SJSA1 (cell line): ENCODE measurements around the gene TSPYL4. TPM values are rescaled to one million over a fixed set of nuclear protein-coding genes. Genes with fewer than 3 reads are reported as not detected.

Experiments used
- DNase-seq, 2 experiments: peaks; one replicate each; pipeline ENCODE4 v3.0.0-alpha.2; 2015 to 2020; ENCODE audit warnings: low spot score in 2 of 2, low read depth in 1 of 2
- H3K27ac ChIP-seq: fragments of 250-450 bp; sonication (Bioruptor Pico); 2 replicates; pipeline ENCODE4 v1.5.1; 2020; ENCODE audit warnings: mild to moderate bottlenecking, moderate library complexity
- H3K27me3 ChIP-seq: fragments of 250-450 bp; sonication (Bioruptor Pico); replicated peaks from 2 replicates; pipeline ENCODE4 v1.5.1; 2020; ENCODE audit warnings: mild to moderate bottlenecking, moderate library complexity
- H3K36me3 ChIP-seq: fragments of 250-450 bp; sonication (Bioruptor Pico); 2 replicates; pipeline ENCODE4 v1.5.1; 2020; ENCODE audit warnings: mild to moderate bottlenecking
- H3K4me1 ChIP-seq: fragments of 250-450 bp; sonication (Bioruptor Pico); replicated peaks from 2 replicates; pipeline ENCODE4 v1.6.1; 2021; ENCODE audit warnings: mild to moderate bottlenecking
- H3K4me3 ChIP-seq: fragments of 250-450 bp; sonication (Bioruptor Pico); 2 replicates; pipeline ENCODE4 v1.5.1; 2020; ENCODE audit warnings: mild to moderate bottlenecking
- H3K9me3 ChIP-seq: fragments of 250-450 bp; sonication (Bioruptor Pico); replicated peaks from 2 replicates; pipeline ENCODE4 v1.5.1; 2020; ENCODE audit warnings: mild to moderate bottlenecking
- total RNA-seq: library from RNA; depleted of rRNA; stranded (reverse); fragments of >200 nt; shearing (Covaris generic); gene quantifications from 2 replicates; pipeline ENCODE4 v1.2.3, GENCODE V29; 2014

Gene TSPYL4
- total RNA-seq, 1 experiment from 2014 or later, result 23.1 TPM

DNA sequence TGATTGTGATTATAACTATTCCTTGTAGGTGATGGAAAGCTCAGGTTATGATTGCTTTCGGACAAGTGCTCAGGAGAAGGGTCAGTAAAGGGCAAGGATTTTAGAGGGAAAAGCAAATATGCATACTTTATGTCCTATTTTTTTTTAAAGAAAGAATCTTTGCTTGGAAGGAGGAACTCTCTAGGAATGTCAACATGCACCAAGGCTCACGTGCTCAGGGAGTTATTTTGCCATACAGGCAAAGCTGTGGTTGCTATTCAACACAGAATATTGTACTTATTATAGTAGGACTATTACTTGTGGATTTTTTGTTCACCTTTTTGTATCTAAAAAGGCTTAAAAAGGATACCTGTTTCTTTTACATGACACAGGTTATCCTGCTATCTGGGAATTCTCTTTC, 28.8 kb upstream of the TSPYL4 start:
- no peaks in the 10 kb centered on the region for H3K9me3 ChIP-seq
- H3K4me1 ChIP-seq, result peaks cover 25% of the 10 kb centered on the region
- H3K27me3 ChIP-seq, result no peaks in the 10 kb centered on the region
- no peak for DNase-seq
- no peak overlapping the region for H3K27ac ChIP-seq
- H3K4me3 ChIP-seq, result no peak overlapping the region
- peaks cover 16% of the 10 kb centered on the region for H3K36me3 ChIP-seq

DNA sequence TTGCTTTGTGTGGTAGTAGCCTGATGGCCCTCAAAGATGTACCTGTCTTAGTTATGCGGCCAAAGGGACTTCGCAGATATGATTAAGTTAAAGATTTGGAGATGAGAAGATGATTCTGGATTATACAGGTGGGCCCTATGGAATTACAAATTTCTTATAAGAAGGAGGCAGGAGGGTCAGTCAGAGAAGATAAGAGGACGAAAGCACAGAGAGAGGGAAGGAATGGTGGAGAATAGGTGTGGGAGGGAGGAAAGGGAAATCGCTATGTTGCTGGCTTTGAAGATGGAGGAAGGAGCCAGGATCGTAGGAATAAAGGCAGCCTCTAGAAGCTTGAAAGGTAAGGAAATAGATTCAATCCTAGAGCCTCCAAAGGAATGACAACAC, 27.1 kb upstream of the TSPYL4 start:
- Histone ChIP-seq H3K4me1 (peaks cover 35% of the 10 kb centered on the region), H3K27me3 (no peaks in the 10 kb centered on the region), H3K9me3 (no peaks in the 10 kb centered on the region), H3K4me3 (no peak overlapping the region), H3K36me3 (peaks cover 26% of the 10 kb centered on the region), H3K27ac (no peak overlapping the region)
- DNase-seq, result no peak

DNA sequence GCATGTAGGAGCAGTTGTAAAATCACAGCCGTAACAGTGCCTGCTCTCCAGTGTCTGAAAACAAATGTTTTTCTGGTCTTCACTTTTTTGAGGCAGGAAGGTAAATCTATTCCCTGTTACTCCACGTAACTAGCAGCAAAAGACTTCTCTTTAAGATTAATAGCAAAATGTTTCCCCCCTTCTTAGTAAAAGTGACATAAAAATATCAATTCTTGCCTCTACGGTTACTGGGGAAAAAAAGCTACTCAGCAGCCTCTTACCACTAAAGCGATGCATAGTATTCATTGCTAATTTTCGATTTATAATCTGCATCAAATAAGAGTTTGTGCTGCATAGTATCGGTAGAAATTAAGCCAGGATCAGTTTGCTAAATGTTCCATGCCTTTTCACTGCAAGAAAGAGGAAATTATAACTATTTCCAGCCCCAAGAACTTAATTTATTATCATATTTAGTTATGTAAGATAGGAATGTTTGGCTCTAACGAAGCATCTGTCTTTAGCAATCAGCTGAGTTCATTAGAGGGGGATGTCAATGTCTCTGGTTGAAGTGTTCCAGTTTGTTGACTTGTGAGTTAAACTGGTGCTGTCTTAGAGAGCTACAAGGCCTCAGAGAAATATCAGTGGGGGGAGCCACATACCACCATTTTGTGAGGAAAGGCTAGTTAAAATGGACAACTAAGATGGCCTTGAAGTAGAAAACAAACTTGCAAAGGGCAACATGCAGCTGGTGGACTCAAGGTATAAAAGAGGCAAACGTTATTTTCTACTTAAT, 26.5 kb upstream of the TSPYL4 start:
- peak overlapping the region; percentile 92 for H3K4me3 ChIP-seq
- H3K27me3 ChIP-seq, result no peaks in the 10 kb centered on the region
- peak in 1 of 2 experiments; percentile 13 for DNase-seq
- peak overlapping the region; percentile 91 for H3K27ac ChIP-seq
- peaks cover 29% of the 10 kb centered on the region for H3K36me3 ChIP-seq
- peaks cover 35% of the 10 kb centered on the region for H3K4me1 ChIP-seq
- H3K9me3 ChIP-seq, result no peaks in the 10 kb centered on the region

DNA sequence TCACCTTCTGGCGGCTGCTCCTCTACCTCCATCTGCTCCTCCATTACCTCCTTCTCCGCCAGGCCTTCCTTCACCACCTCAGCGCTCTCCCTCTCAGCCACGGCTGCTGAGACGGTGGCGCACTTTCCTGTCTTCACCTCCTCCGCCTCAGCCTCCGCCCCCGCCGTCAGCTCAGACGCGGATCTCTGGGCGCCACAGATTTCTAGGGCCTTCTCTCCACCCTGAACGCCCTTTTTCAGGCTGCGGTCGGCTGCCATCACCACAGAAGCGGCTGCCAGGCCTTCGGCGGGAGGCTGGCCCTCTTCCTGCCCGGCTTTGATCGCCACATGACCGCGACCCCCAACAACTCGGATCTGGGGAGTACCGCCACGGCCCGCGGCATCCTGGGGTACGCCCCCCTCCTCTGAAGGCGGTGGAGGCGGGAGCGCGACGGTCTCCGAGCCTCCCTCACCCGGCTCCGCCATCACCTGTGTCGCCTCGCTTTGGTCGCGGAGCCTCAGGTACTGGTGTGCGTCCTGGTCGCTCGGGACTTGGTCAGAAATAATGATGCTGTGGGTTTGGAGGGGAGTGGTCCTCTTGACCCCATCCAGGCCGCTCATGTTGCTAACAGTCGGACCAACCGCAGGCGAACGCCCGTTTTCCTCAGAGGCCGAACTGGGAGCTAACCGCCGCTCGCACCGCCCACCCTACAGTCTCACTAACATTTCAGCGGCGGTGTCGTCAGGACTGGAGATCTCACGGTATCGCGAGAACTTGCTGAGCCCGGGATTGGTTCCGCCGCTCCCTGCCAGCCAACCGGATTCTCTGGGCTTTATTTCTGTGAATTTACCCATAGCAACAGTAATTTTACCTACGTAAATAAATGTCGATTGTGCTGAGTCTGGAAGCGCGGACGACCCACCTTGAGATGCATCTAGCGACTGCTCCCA, 25.6 kb upstream of the TSPYL4 start, which contains the start of gene TSPYL1:
Gene TSPYL1, minus strand, starts transcription at position 699 of the 929 bp plus-strand sequence. Its CDS starts 100 bp downstream, at position 599.
- DNase-seq, result peak; percentile 91 to 95
- Histone ChIP-seq H3K9me3 (no peaks in the 10 kb centered on the region), H3K4me3 (peak within 1 kb of the TSS; percentile 92), H3K27me3 (no peaks in the 10 kb centered on the region), H3K4me1 (peaks cover 35% of the 10 kb centered on the region), H3K27ac (peak within 1 kb of the TSS; percentile 91), H3K36me3 (peaks cover 37% of the 10 kb centered on the region)

DNA sequence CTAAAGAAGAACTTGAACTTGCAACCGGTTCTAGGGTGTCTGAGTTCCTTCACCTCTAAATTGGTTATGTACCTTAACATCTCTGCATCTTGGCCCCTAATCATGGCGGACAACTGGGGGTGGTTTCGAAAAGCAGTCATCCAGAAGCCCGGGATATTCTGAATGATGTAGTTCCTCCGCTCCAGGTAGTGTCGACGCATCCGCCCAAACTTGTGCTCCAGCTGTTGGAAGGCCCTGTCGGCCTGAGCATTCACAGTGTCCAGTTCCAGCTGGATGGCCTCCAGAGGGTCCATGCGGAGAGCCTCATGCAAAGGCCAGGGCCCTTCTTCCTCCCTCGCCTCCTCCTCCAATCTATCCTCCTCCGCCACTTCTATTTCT, 25.0 kb upstream of the TSPYL4 start:
- peaks cover 35% of the 10 kb centered on the region for H3K4me1 ChIP-seq
- H3K9me3 ChIP-seq, result no peaks in the 10 kb centered on the region
- H3K27ac ChIP-seq, result peak overlapping the region; percentile 91
- H3K4me3 ChIP-seq, result peak overlapping the region; percentile 92
- no peaks in the 10 kb centered on the region for H3K27me3 ChIP-seq
- DNase-seq, result peak in 1 of 2 experiments; percentile 42
- peaks cover 37% of the 10 kb centered on the region for H3K36me3 ChIP-seq

DNA sequence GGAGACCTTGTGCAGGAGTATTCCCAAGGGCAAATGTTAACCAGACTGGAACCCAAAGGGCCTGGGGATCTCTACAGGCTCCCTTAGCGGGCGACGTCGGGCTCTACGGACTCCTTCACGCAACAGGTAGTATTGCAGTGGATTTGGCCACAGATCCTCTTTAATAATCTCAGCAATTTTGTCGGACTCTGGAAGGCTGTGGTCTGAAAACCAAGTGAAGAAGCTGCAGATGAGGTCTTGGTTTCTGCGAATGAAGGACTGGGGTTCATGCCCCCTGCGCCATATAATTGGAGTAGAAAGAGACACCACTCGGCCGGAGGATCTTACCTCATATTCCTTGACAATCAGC, 24.6 kb upstream of the TSPYL4 start:
- Histone ChIP-seq H3K9me3 (no peaks in the 10 kb centered on the region), H3K4me1 (peaks cover 35% of the 10 kb centered on the region), H3K36me3 (peaks cover 38% of the 10 kb centered on the region), H3K4me3 (peak overlapping the region; percentile 92), H3K27me3 (no peaks in the 10 kb centered on the region), H3K27ac (no peak overlapping the region)
- no peak for DNase-seq

DNA sequence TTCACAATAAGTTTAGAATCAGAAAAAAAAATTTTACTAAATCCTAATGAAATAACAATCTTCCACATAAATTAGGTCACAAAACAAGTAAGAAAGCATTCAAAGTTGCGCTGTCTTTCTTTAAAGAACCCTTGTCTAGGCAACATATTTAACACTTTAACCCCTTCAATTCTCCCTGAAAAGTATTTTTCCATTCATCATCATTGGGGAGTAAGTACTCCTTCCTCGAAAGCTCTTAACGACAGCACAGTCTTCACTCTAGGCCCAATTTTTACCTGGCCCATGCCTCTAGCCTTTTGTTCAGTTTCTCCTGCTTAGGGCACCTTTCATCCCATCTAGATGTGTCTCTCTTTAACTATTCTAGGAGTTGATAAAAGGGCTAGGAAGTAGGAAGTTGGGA, 23.2 kb upstream of the TSPYL4 start:
- no peak for DNase-seq
- H3K9me3 ChIP-seq, result no peaks in the 10 kb centered on the region
- no peaks in the 10 kb centered on the region for H3K27me3 ChIP-seq
- H3K27ac ChIP-seq, result no peak overlapping the region
- 0 out of 2 replicates have a peak overlapping the region, but pooled peaks have one; percentile 4 for H3K4me3 ChIP-seq
- peaks cover 35% of the 10 kb centered on the region for H3K4me1 ChIP-seq
- peaks cover 47% of the 10 kb centered on the region for H3K36me3 ChIP-seq

DNA sequence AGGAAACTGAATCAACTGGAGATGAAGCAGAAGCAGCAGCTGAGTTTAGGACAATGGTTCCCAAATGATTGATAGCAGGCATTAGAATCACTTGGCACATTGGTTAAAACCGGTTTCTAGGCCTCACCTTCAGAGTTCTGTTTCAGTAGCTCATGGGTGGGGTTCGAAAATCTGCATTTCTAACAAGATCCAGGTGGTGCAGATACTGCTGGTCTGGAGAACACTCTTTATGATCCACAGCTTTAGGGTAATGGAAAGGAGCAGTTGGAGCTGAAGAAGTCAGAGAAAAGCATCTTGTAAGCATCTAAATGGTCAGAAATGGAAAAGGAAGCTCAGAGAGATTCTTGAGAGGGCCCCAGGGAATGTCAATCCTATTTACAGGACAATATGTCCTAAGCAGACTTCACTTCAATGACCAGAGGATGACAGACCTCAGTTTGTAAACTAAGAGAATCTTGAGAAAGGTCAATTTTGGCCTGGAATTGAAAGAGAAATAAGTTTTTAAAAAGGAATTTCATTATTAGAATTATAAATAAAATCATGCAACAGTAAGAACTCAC, 17.4 kb upstream of the TSPYL4 start:
- Histone ChIP-seq H3K27me3 (no peaks in the 10 kb centered on the region), H3K36me3 (peaks cover 23% of the 10 kb centered on the region), H3K4me1 (no peaks in the 10 kb centered on the region), H3K27ac (no peak overlapping the region), H3K4me3 (no peak overlapping the region), H3K9me3 (no peaks in the 10 kb centered on the region)
- DNase-seq, result no peak

DNA sequence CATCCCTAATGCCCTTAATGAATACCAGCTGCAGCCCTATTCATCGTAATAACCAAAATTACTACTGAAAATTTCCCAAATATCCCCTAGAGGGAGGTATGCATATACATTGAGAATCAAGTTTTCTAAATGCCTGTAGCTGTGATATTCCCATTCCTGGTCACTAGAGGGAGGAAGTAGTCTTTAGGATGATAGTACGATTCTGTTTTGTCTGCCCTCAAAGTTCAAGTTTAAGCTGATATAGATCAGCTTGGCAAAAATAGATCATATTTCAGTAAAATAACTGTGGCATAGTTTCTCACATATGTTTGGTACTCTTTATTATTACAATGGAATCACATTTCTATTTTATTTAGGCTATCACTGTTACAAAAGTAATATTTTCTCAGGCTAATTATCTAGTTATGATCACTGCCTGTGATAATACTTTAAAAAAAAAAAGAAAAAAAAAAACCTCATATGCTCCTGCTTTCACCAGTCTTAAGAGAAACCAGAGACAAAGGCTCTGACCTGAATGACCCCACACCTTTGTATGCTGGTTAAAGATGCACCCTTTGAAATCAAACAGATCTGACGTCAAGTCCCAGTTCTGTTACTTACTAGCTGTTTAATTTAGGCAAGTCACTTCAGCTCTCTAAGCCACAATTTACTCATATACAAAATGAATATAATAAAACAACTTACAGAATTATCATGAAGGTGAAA, 14.9 kb upstream of the TSPYL4 start:
- H3K27ac ChIP-seq, result no peak overlapping the region

DNA sequence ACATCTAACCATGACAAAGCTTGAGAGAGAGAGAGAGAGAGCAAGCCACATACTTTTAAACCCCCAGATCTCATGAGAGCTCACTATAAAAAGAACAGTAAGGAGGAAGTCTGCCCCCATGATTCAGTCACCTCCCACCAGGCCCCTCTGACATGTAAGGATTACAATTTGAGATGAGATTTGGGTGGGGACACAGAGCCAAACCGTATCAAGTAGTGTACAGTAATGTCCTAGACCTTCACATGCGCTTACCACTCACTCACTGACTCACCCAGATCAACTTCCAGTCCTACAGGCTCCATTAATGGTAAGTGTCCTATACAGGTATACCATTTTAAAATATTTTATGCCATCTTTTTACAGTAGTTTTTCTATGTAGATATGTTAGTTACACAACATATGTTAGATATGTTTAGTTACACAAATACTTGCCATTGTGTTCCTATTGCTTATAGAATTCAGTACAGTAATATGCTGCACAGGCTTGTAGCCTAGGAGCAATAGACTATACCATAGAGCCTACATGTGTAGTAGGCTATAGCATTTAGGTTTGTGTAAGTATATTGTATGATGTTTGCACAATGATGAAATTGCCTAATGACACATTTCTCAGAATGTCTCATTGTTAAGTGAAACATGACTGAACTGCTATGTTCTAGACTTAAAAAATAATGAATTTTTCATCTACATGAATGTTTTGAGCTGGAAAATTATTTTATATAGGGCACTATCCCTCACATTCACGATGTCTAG, 14.1 kb upstream of the TSPYL4 start:
- Histone ChIP-seq H3K4me1 (no peaks in the 10 kb centered on the region), H3K27ac (no peak overlapping the region), H3K4me3 (no peak overlapping the region), H3K9me3 (no peaks in the 10 kb centered on the region; the same call in 1 of the 2 replicates), H3K36me3 (peaks cover 9% of the 10 kb centered on the region), H3K27me3 (no peaks in the 10 kb centered on the region)
- DNase-seq, result no peak

More for the DNA sequence above, 14.9 kb upstream of the TSPYL4 start:
- no peaks in the 10 kb centered on the region for H3K4me1 ChIP-seq
- peaks cover 11% of the 10 kb centered on the region for H3K36me3 ChIP-seq
- H3K9me3 ChIP-seq, result no peaks in the 10 kb centered on the region; the same call in 1 of the 2 replicates
- DNase-seq, result peak in 1 of 2 experiments; percentile 60
- H3K4me3 ChIP-seq, result no peak overlapping the region
- H3K27me3 ChIP-seq, result no peaks in the 10 kb centered on the region

DNA sequence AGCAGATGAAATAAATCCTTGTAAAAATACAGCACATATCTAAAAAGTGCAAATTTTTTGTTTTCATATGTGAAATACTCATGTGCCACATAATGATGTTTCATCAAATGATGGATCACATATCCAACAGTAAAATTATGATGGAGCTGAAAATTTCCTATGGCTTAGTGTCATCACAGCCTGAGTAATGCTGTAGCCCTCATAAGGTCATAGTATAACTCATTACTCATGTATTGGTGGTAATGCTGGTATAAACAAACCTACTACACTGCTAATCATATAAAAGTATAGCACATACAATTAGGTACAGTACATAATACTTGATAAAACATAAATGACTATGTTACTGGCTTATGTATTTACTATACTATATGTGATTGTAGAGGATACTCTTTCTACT, 12.9 kb upstream of the TSPYL4 start:
- no peak for DNase-seq
- Histone ChIP-seq H3K4me1 (no peaks in the 10 kb centered on the region), H3K4me3 (no peak overlapping the region), H3K36me3 (peaks cover 5% of the 10 kb centered on the region; the same call in 1 of the 2 replicates), H3K9me3 (no peaks in the 10 kb centered on the region; the same call in 1 of the 2 replicates), H3K27me3 (no peaks in the 10 kb centered on the region), H3K27ac (no peak overlapping the region)

DNA sequence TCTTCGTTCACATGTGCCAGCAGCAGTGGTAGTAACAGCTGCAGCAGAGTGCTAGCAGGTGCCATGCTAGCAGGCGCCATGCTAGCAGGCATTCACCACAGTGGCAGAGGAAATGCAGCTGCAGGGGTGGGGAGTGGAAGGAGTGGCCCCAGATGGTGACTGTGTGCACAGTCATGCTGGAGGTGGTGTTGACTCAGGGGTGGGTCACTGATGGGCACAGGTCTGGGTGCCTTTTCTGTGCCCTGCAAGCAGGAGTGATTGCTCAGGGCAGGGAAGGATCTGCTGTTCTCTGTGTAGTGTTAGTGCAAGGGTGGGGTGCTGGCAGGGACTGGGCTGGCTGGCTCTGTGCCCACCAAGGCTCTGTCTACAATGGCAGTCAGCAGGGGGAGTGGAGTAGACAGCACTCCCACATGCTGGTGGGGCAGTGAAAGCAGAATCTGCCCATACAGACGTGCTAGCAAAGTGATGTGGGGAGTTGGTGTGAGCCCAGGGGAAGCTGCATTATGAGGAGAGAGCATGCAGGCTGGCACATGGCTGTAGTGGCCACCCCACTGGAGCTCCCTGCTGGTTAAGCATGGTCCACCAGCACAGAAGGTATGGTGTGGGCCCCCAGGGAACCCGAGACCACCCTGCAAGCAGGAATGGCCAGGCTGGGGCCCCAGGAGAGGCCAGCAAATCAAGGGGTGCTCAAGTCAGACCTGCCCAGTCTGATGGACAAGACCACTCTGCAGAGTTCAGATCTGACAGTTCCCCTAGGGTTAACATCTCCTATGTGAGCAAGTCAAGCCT, 11.4 kb upstream of the TSPYL4 start:
- H3K36me3 ChIP-seq, result peaks cover 7% of the 10 kb centered on the region; the same call in 1 of the 2 replicates
- H3K4me1 ChIP-seq, result no peaks in the 10 kb centered on the region
- H3K9me3 ChIP-seq, result no peaks in the 10 kb centered on the region; the same call in 1 of the 2 replicates
- DNase-seq, result no peak
- H3K27me3 ChIP-seq, result no peaks in the 10 kb centered on the region
- H3K4me3 ChIP-seq, result no peak overlapping the region
- no peak overlapping the region for H3K27ac ChIP-seq
